WTC11 (cell line): ENCODE results near the gene HIC1. TPM values are rescaled to one million over a fixed set of nuclear protein-coding genes. Genes with fewer than 3 reads are reported as not detected.

Source experiments
- ATAC-seq: fragments of 200-7000 bp; cut with Tn5 transposase; 2 replicates; pipeline ENCODE4 v1.10.0; 2021; ENCODE audit warnings: mild to moderate bottlenecking, moderate library complexity
- CTCF ChIA-PET: fragments of 300-600 bp; sonication (Branson Sonifier 250); formaldehyde crosslinking; loops from one replicate; lab custom pipeline; 2021; ENCODE audit warnings: antibody characterized with exemption; lab: Charles Lee
- POLR2A ChIA-PET: fragments of 350-600 bp; sonication (Branson Sonifier 250); formaldehyde crosslinking; loops from one replicate; lab custom pipeline; 2021; ENCODE audit warnings: antibody characterized with exemption; lab: Charles Lee
- DNase-seq: peaks from one replicate; pipeline ENCODE4 v3.0.0; 2021; ENCODE audit warnings: low spot score
- H3K27ac Mint-ChIP-seq: 2 replicates; pipeline ENCODE4 v1.8.0; 2021; ENCODE audit warnings: mixed read lengths
- H3K27me3 Mint-ChIP-seq: 2 replicates; pipeline ENCODE4 v1.8.0; 2021; ENCODE audit warnings: low read depth, mild to moderate bottlenecking, moderate library complexity, mixed read lengths
- H3K36me3 Mint-ChIP-seq: 2 replicates; pipeline ENCODE4 v1.8.0; 2021; ENCODE audit warnings: mixed read lengths
- H3K4me1 Mint-ChIP-seq: 2 replicates; pipeline ENCODE4 v1.8.0; 2022; ENCODE audit warnings: mixed read lengths
- H3K4me3 Mint-ChIP-seq: 2 replicates; pipeline ENCODE4 v1.8.0; 2021; ENCODE audit warnings: mild to moderate bottlenecking, moderate library complexity, mixed read lengths
- H3K9me3 Mint-ChIP-seq: 2 replicates; pipeline ENCODE4 v1.8.0; 2021; ENCODE audit warnings: mixed read lengths
- AFF4 ChIP-seq: sonication (generic); formaldehyde crosslinking; IDR thresholded peaks from 2 replicates; pipeline ENCODE4 v1.8.1; 2023; ENCODE audit warnings: mild to moderate bottlenecking, missing genetic modification reagents, borderline replicate concordance
- E2F1 ChIP-seq: sonication (generic); formaldehyde crosslinking; IDR thresholded peaks from 2 replicates; pipeline ENCODE4 v1.8.0; 2022; ENCODE audit warnings: mild to moderate bottlenecking, missing genetic modification reagents
- ELF4 ChIP-seq: sonication (generic); formaldehyde crosslinking; IDR thresholded peaks from 2 replicates; pipeline ENCODE4 v1.8.1; 2022; ENCODE audit warnings: low read depth, mild to moderate bottlenecking, moderate library complexity, missing genetic modification reagents
- ETV6 ChIP-seq: sonication (generic); formaldehyde crosslinking; IDR thresholded peaks from 2 replicates; pipeline ENCODE4 v1.8.1; 2022; ENCODE audit warnings: mild to moderate bottlenecking, missing genetic modification reagents
- IRF2 ChIP-seq: sonication (generic); formaldehyde crosslinking; IDR thresholded peaks from 2 replicates; pipeline ENCODE4 v1.8.0; 2022; ENCODE audit warnings: low read depth, missing genetic modification reagents, borderline replicate concordance
- JUN ChIP-seq: sonication (generic); formaldehyde crosslinking; IDR thresholded peaks from 2 replicates; pipeline ENCODE4 v1.8.0; 2023; ENCODE audit warnings: mild to moderate bottlenecking, missing genetic modification reagents
- KAT7 ChIP-seq: sonication (generic); formaldehyde crosslinking; IDR thresholded peaks from 2 replicates; pipeline ENCODE4 v1.8.1; 2023; ENCODE audit warnings: missing genetic modification reagents, mild to moderate bottlenecking, borderline replicate concordance
- NFYB ChIP-seq: sonication (generic); formaldehyde crosslinking; conservative IDR thresholded peaks from 2 replicates; pipeline ENCODE4 v1.8.0; 2022; ENCODE audit warnings: low read depth, missing genetic modification reagents
- RORB ChIP-seq: fragments of 250-450 bp; sonication (Bioruptor Pico); IDR thresholded peaks from 2 replicates; pipeline ENCODE4 v1.9.0; 2021; ENCODE audit warnings: mild to moderate bottlenecking
- TP53 ChIP-seq: sonication (generic); formaldehyde crosslinking; IDR thresholded peaks from 2 replicates; pipeline ENCODE4 v1.8.1; 2023; ENCODE audit warnings: mild to moderate bottlenecking, missing genetic modification reagents
- USF2 ChIP-seq: sonication (generic); formaldehyde crosslinking; IDR thresholded peaks from 2 replicates; pipeline ENCODE4 v1.8.1; 2023; ENCODE audit warnings: mild to moderate bottlenecking, missing genetic modification reagents, moderate library complexity
- ZBTB43 ChIP-seq: sonication (generic); formaldehyde crosslinking; IDR thresholded peaks from 2 replicates; pipeline ENCODE4 v1.8.1; 2023; ENCODE audit warnings: mild to moderate bottlenecking, missing genetic modification reagents
- ZNF232 ChIP-seq: sonication (generic); formaldehyde crosslinking; IDR thresholded peaks from 2 replicates; pipeline ENCODE4 v1.8.0; 2022; ENCODE audit warnings: mild to moderate bottlenecking, missing genetic modification reagents
- ZNF416 ChIP-seq: fragments of 250-450 bp; sonication (Bioruptor Pico); IDR thresholded peaks from 2 replicates; pipeline ENCODE4 v1.9.0; 2021; ENCODE audit warnings: mild to moderate bottlenecking, inconsistent platforms
- ZNF512 ChIP-seq: sonication (generic); formaldehyde crosslinking; IDR thresholded peaks from 2 replicates; pipeline ENCODE4 v1.8.1; 2022; ENCODE audit warnings: missing genetic modification reagents, borderline replicate concordance
- ZSCAN18 ChIP-seq: fragments of 250-450 bp; sonication (Bioruptor Pico); IDR thresholded peaks from 2 replicates; pipeline ENCODE4 v2.1.2; 2022; ENCODE audit warnings: mild to moderate bottlenecking, moderate library complexity
- total RNA-seq: library from RNA; stranded (reverse); gene quantifications from 3 replicates; pipeline ENCODE4 v1.2.3, GENCODE V29; 2021

HIC1 gene
- total RNA-seq, 1 experiment from 2014 or later, result 0.37 TPM

GRCh38 chr17:2030779-2031163 is 24.1 kb upstream of the HIC1 start (continued):
- TF ChIP-seq ZNF512 (no peak), USF2 (no peak), ZBTB43 (CRISPR knock-in tag) (no peak), ELF4 (CRISPR knock-in tag) (no peak)

GRCh38 chr17:2033153-2033552 is 21.8 kb upstream of the HIC1 start:
- TF ChIP-seq IRF2 (CRISPR knock-in tag) (no peak), USF2 (no peak), ZNF512 (no peak), ETV6 (CRISPR knock-in tag) (no peak), TP53 (CRISPR knock-in tag) (no peak), ZNF416 (CRISPR knock-in tag) (no peak), JUN (CRISPR knock-in tag) (no peak), E2F1 (CRISPR knock-in tag) (no peak), ZSCAN18 (CRISPR knock-in tag) (no peak), KAT7 (CRISPR knock-in tag) (no peak), NFYB (CRISPR knock-in tag) (no peak), AFF4 (no peak), ZNF232 (CRISPR knock-in tag) (no peak), RORB (CRISPR knock-in tag) (no peak), ELF4 (CRISPR knock-in tag) (no peak)
- ATAC-seq, result no peak
- no peak overlapping the region for H3K27ac Mint-ChIP-seq

More at GRCh38 chr17:2033153-2033552, 21.8 kb upstream of the HIC1 start:
- no peak overlapping the region for H3K4me3 Mint-ChIP-seq
- H3K4me1 Mint-ChIP-seq, result peaks cover 4% of the 10 kb centered on the region
- ChIA-PET POLR2A (no interaction called here), CTCF (interaction anchor here (0.8 kb wide), 1 partner anchor 101 kb away, joined by 4 read pairs; no protein-coding TSS in a partner anchor)
- DNase-seq, result no peak
- H3K36me3 Mint-ChIP-seq, result no peaks in the 10 kb centered on the region
- peaks cover 17% of the 10 kb centered on the region for H3K27me3 Mint-ChIP-seq
- no peaks in the 10 kb centered on the region for H3K9me3 Mint-ChIP-seq
